Fibroblast of the aortic adventitia (primary cell): ENCODE measurements around the gene S100A9. TPM values are rescaled to one million over a fixed set of nuclear protein-coding genes. Genes with fewer than 3 reads are reported as not detected.

ENCODE experiments used
- DNase-seq: peaks from one replicate; pipeline ENCODE4 v3.0.0-alpha.2; 2010; ENCODE audit warnings: low read depth
- H3K4me3 ChIP-seq: 2 replicates; pipeline ENCODE4 v1.5.1; 2011; ENCODE audit warnings: low read depth, mild to moderate bottlenecking, control low read depth, low read length, moderate library complexity
- total RNA-seq: library from RNA; depleted of rRNA; stranded (reverse); fragments of >200 nt; gene quantifications from 2 replicates; pipeline ENCODE4 v1.2.3, GENCODE V29; 2012; ENCODE audit warnings: low replicate concordance
- TF ChIP-seq, protein P1 (sequence below): IDR thresholded peaks from 2 replicates; pipeline ENCODE4 v1.5.1; 2011; ENCODE audit warnings: mild to moderate bottlenecking, low read length, control low read depth, inconsistent platforms; ENCODE audit not compliant: insufficient read depth

S100A9 gene
- total RNA-seq, 1 donor, result not detected

DNA sequence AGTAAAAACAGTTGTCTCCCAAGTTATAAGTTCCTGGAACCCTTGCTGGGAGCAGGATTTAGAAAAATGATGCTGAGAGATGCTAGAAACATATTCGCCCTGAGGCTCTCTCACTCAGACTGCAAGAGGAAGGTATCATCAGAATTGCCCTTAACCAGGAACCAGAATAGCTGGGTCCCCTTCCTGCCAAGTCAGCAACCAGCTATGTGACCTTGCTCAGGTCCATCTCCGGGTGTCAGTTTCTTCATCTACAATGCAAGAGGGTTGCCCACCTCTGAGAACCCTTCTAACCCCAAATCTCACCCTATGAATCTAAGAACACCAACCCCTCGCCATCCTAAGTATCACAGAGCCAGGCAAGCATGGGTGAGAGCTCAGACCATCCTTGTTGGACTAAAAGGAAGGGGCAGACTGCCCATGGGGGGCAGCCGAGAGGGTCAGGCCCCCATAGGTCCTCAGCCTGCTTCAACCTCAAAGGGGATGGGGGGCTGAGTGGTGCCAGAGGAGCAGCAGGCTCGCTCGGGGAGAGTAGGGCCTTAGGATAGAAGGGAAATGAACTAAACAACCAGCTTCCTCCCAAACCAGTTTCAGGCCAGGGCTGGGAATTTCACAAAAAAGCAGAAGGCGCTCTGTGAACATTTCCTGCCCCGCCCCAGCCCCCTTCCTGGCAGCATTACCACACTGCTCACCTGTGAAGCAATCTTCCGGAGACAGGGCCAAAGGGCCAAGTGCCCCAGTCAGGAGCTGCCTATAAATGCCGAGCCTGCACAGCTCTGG, 390 bp upstream of the S100A9 start:
- TF ChIP-seq, protein P1, sequence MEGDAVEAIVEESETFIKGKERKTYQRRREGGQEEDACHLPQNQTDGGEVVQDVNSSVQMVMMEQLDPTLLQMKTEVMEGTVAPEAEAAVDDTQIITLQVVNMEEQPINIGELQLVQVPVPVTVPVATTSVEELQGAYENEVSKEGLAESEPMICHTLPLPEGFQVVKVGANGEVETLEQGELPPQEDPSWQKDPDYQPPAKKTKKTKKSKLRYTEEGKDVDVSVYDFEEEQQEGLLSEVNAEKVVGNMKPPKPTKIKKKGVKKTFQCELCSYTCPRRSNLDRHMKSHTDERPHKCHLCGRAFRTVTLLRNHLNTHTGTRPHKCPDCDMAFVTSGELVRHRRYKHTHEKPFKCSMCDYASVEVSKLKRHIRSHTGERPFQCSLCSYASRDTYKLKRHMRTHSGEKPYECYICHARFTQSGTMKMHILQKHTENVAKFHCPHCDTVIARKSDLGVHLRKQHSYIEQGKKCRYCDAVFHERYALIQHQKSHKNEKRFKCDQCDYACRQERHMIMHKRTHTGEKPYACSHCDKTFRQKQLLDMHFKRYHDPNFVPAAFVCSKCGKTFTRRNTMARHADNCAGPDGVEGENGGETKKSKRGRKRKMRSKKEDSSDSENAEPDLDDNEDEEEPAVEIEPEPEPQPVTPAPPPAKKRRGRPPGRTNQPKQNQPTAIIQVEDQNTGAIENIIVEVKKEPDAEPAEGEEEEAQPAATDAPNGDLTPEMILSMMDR, result no peak
- no peak for DNase-seq
- H3K4me3 ChIP-seq, result no peak overlapping the region

DNA sequence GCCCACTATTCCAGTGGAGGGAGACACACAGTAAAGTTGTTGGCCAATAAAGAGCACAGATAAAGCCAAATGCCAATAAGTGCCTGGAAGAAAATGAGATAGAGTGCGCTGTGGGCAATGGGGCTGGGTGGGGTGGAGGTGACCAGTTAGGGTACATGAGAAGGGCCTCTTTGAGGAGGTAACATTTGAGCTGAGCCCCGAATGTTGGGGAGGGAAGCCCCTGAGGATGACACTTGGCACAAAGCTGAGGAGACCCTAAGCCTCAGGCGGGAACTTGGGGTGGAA, 979 bp downstream of the S100A9 start:
- no peak for DNase-seq
- no peak overlapping the region for H3K4me3 ChIP-seq
- TF ChIP-seq, protein P1, result no peak

DNA sequence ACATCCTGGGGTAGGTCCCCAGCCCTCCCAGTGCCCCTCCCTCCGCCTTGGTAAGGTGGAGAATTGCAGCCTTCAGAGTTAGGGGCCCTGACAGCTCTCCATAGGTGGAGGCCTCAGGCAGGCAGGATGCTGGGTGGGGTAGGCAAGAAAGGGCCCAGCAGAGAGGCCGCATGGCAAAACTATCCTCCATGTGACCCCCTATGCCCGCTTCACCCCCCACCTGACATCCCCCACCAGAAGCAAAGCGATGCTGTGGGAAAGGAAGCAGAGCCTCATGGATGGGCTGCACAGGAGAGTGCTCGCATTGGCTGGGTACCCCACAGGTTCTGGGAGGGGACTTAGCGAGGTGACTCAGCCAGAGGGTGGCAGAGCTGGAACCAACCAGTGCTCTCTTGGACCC, 1.6 kb downstream of the S100A9 start:
- TF ChIP-seq, protein P1, result no peak
- DNase-seq, result no peak
- H3K4me3 ChIP-seq, result no peak overlapping the region

DNA sequence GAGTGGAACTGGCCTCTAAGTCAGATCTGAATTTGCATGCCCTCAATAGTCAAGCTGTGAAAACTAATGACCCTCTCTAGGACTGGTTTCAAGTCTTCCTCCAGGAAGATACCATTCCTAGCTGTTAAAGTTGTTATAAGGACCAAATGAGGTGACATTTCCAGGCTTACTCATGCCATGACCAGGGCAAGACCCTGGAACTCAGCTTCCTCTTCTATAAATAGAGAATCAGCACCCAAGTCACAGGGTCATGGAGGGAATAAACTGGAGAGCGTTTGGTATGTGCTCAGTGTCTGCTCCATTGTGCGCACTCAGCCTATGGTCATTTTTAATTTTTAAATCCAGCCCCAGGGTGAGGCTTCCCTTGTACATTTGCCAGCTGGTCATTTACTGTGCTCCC, 2.5 kb downstream of the S100A9 start:
- TF ChIP-seq, protein P1, result no peak
- no peak for DNase-seq
- no peak overlapping the region for H3K4me3 ChIP-seq

DNA sequence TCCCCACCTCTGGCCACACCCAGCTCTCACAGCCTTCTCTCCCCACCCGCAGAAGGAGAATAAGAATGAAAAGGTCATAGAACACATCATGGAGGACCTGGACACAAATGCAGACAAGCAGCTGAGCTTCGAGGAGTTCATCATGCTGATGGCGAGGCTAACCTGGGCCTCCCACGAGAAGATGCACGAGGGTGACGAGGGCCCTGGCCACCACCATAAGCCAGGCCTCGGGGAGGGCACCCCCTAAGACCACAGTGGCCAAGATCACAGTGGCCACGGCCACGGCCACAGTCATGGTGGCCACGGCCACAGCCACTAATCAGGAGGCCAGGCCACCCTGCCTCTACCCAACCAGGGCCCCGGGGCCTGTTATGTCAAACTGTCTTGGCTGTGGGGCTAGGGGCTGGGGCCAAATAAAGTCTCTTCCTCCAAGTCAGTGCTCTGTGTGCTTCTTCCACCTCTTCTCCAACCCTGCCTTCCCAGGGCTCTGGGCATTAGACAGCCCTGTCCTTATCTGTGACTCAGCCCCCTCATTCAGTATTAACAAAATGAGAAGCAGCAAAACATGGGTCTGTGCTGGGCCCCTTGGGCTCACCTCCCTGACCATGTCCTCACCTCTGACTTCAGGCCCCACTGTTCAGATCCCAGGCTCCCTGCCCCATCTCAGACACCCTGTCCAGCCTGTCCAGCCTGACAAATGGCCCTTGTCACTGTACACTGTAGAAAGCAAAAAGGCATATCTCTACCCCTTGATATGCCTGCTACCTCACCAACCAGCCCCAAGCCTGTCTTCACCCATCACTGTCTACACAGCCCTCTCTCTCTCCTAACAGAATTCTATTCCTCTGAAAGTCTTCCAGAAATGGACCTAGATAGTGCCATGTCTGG, 3.2 kb downstream of the S100A9 start:
- no peak for DNase-seq
- no peak overlapping the region for H3K4me3 ChIP-seq
- TF ChIP-seq, protein P1, result no peak

DNA sequence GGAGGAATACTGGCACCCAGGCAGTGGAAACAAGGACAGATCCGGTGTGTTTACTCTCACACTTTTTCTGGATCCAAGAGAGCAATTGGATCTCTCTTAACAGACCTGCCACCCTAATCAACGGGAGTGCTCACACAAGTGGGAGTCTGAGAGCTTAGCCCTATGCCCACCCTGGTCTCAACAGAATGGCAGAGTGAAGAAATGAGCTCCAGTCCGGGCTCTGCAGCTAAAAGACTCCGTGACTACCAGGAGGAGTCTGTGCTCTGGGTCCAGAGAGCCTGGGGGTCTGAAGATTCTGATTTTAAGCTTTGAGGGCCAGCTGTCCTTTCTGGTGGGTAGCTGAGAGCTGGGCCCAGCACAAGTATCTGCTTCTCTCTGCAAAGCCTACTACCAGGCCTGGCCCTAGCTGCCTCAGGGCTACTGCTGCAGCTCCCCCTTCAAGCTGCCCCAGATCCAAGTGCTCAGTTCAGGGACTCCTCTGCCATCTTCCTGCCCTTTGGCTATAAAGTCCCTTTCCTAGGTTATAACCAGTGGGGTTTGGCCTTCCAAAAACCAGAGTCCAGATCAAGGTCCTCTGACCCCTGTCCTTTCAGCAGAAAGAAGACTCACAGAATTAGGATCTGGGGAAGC, 3.9 kb downstream of the S100A9 start:
- H3K4me3 ChIP-seq, result no peak overlapping the region
- DNase-seq, result no peak
- TF ChIP-seq, protein P1, result no peak
